ENCODE data around the gene ZNF366.

DNA sequence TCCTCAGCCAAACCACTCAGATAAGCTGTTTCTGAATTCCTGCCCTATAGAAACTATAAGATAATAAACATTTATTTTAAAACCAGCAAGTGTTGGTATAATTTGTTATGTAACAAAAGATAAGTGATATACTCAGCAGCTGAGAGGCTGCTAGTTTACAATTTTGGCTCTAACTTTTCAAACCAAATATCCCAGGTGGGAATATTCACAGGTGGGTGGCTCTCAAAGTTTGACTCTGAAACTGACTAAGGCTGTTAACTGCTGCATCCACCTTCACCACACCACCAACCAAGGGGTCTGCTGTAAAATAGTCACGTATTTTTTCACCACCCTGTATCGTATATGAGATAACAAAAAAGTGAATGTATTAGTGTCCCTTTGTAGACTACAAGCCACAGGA lies 9.7 kb upstream of the ZNF366 start:
- no peak for TF ChIP-seq POLR2A (IDR thresholded peaks at IDR 0.05)
- TF ChIP-seq, protein P1, sequence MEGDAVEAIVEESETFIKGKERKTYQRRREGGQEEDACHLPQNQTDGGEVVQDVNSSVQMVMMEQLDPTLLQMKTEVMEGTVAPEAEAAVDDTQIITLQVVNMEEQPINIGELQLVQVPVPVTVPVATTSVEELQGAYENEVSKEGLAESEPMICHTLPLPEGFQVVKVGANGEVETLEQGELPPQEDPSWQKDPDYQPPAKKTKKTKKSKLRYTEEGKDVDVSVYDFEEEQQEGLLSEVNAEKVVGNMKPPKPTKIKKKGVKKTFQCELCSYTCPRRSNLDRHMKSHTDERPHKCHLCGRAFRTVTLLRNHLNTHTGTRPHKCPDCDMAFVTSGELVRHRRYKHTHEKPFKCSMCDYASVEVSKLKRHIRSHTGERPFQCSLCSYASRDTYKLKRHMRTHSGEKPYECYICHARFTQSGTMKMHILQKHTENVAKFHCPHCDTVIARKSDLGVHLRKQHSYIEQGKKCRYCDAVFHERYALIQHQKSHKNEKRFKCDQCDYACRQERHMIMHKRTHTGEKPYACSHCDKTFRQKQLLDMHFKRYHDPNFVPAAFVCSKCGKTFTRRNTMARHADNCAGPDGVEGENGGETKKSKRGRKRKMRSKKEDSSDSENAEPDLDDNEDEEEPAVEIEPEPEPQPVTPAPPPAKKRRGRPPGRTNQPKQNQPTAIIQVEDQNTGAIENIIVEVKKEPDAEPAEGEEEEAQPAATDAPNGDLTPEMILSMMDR (IDR thresholded peaks at IDR 0.05): no peak
